Stimulated activated CD4-positive, alpha-beta T cell treated with anti-CD3 and anti-CD28 coated beads, Interleukin-12 subunit alpha, Interleukin-12 subunit beta, amount 100 ng/mL, for 24 hours (primary cell): ENCODE measurements around the gene ASCL2.
"Not testable (repeated sequence)": the region's sequence is repeated elsewhere in the genome, so short reads cannot be mapped to it uniquely, and the experiment has no call there.

Experiments
- DNase-seq, 2 experiments: peaks; one replicate each; pipeline ENCODE4 v3.0.0-alpha.2; 2020; ENCODE audit warnings: low read depth in 2 of 2

ASCL2 gene

GRCh38 chr11:2297623-2298030, 27.2 kb upstream of the ASCL2 start:
- DNase-seq = no peak

GRCh38 chr11:2296913-2297622, 26.7 kb upstream of the ASCL2 start:
- DNase-seq = no peak

GRCh38 chr11:2295971-2296912, 25.9 kb upstream of the ASCL2 start:
- no peak for DNase-seq

GRCh38 chr11:2294926-2295290, 24.5 kb upstream of the ASCL2 start:
- no peak for DNase-seq

- DNase-seq = no peak
Observed at GRCh38 chr11:2293984-2294925, 23.9 kb upstream of the ASCL2 start.

- no peak for DNase-seq
Observed at GRCh38 chr11:2293531-2293971, 23.2 kb upstream of the ASCL2 start.

- no peak for DNase-seq
Observed at GRCh38 chr11:2290351-2290841, 20.0 kb upstream of the ASCL2 start.

GRCh38 chr11:2289859-2290258, 19.5 kb upstream of the ASCL2 start:
- no peak for DNase-seq

- DNase-seq = no peak
Observed at GRCh38 chr11:2289350-2289749, 19.0 kb upstream of the ASCL2 start.

- DNase-seq = no peak
Observed at GRCh38 chr11:2287091-2287490, 16.7 kb upstream of the ASCL2 start.

- not testable (repeated sequence) for DNase-seq
Observed at GRCh38 chr11:2286350-2286749, 16.0 kb upstream of the ASCL2 start.

- no peak for DNase-seq
Observed at GRCh38 chr11:2280208-2280607, 9.8 kb upstream of the ASCL2 start.

GRCh38 chr11:2277933-2278523, 7.6 kb upstream of the ASCL2 start:
- no peak for DNase-seq

- DNase-seq = no peak
Observed at GRCh38 chr11:2277008-2277346, 6.6 kb upstream of the ASCL2 start.

- DNase-seq = no peak
Observed at GRCh38 chr11:2276280-2277007, 6.1 kb upstream of the ASCL2 start.

GRCh38 chr11:2275334-2276279, 5.2 kb upstream of the ASCL2 start:
- no peak for DNase-seq

GRCh38 chr11:2273771-2274170, 3.4 kb upstream of the ASCL2 start:
- DNase-seq = no peak

- no peak for DNase-seq
Observed at GRCh38 chr11:2273311-2273710, 2.9 kb upstream of the ASCL2 start.

- no peak for DNase-seq
Observed at GRCh38 chr11:2272946-2273280, 2.5 kb upstream of the ASCL2 start.
